Uterus (tissue), 4 donors: ENCODE measurements around the gene KCMF1. TPM values are rescaled to one million over a fixed set of nuclear protein-coding genes. Genes with fewer than 3 reads are reported as not detected.

ENCODE experiments used
- DNase-seq, 2 donors: peaks; one replicate each; pipeline ENCODE4 v3.0.0-alpha.2; 2019 to 2020
- H3K27ac ChIP-seq, 2 donors: fragments of 200-600 bp; sonication (generic); 1 replicate in 1 of 2; 2 replicates in 1 of 2; pipeline ENCODE4 v1.5.1; 2016 to 2018
- H3K27me3 ChIP-seq, 2 donors: fragments of 200-600 bp; sonication (generic); one replicate each; pipeline ENCODE4 v1.5.1; 2018 to 2019; ENCODE audit warnings: control low read depth in 1 of 2
- H3K36me3 ChIP-seq, 2 donors: fragments of 200-600 bp; sonication (generic); one replicate each; pipeline ENCODE4 v1.5.1; 2019; ENCODE audit warnings: control low read depth in 1 of 2
- H3K4me1 ChIP-seq, 2 donors: fragments of 200-600 bp; sonication (generic); one replicate each; pipeline ENCODE4 v1.5.1; 2018 to 2019; ENCODE audit warnings: control low read depth in 1 of 2
- H3K4me3 ChIP-seq, 2 donors: fragments of 200-600 bp; sonication (generic); 1 replicate in 1 of 2; 2 replicates in 1 of 2; pipeline ENCODE4 v1.5.1; 2018 to 2019; ENCODE audit warnings: mild to moderate bottlenecking in 1 of 2
- H3K9me3 ChIP-seq, 2 donors: fragments of 200-600 bp; sonication (generic); one replicate each; pipeline ENCODE4 v1.5.1; 2019; ENCODE audit warnings: control low read depth in 1 of 2
- CTCF ChIP-seq, 4 experiments: fragments of 200-600 bp in 2 of 4; fragments of 450-650 bp in 2 of 4; sonication (generic) in 2 of 4; IDR thresholded peaks; one replicate each; pipeline ENCODE4 v1.5.1; 2016 to 2019; ENCODE audit warnings: antibody characterized with exemption in 4 of 4, mild to moderate bottlenecking in 2 of 4, moderate library complexity in 1 of 4
- POLR2A ChIP-seq, 2 donors: fragments of 450-650 bp; IDR thresholded peaks; one replicate each; pipeline ENCODE4 v1.6.1; 2016; ENCODE audit warnings: antibody characterized with exemption in 2 of 2, mild to moderate bottlenecking in 1 of 2, moderate library complexity in 1 of 2
- intact Hi-C: fragments of 100-400 bp; cut with DNase I; formaldehyde crosslinking; loops from one replicate; pipeline ENCODE4 v1.15.1; 2023; ENCODE audit warnings: low total_unique reads
- total RNA-seq, 4 donors: library from RNA; depleted of rRNA in 3 of 4; stranded (reverse); fragments of >200 nt in 3 of 4; gene quantifications; one replicate each; pipeline versions ENCODE4 v1.1.0 to v1.2.4, GENCODE V29; 2014 to 2023
- donor health status: DM: yes; HTN: yes; CAD: no.

Gene KCMF1
- total RNA-seq, 4 donors from 2014 or later, result 6.9 to 58.3 (median 35.9) TPM

- no peaks in the 10 kb centered on the region for H3K36me3 ChIP-seq
- no peaks in the 10 kb centered on the region for H3K9me3 ChIP-seq
- H3K27ac ChIP-seq, result no peak overlapping the region
- intact Hi-C loops, result no loop called here
- H3K4me3 ChIP-seq, result no peak overlapping the region
- no peaks in the 10 kb centered on the region for H3K27me3 ChIP-seq
- TF ChIP-seq POLR2A (IDR thresholded peaks at IDR 0.05), result no peak
- TF ChIP-seq CTCF (IDR thresholded peaks at IDR 0.05), result no peak
- no peaks in the 10 kb centered on the region for H3K4me1 ChIP-seq
- DNase-seq, result no peak
These were observed 105.8 kb downstream of the KCMF1 start for GRCh38 chr2:85076618-85077274.

- DNase-seq, result no peak
- no peak for TF ChIP-seq CTCF (IDR thresholded peaks at IDR 0.05)
- no peak for TF ChIP-seq POLR2A (IDR thresholded peaks at IDR 0.05)
- no peaks in the 10 kb centered on the region for H3K36me3 ChIP-seq
- no peaks in the 10 kb centered on the region for H3K9me3 ChIP-seq
- no peak overlapping the region for H3K27ac ChIP-seq
- no peak overlapping the region for H3K4me3 ChIP-seq
- H3K4me1 ChIP-seq, result no peaks in the 10 kb centered on the region
- intact Hi-C loops, result no loop called here
- no peaks in the 10 kb centered on the region for H3K27me3 ChIP-seq
These were observed 107.0 kb downstream of the KCMF1 start for GRCh38 chr2:85077859-85078419.

GRCh38 chr2:85078536-85078935 is 107.6 kb downstream of the KCMF1 start:
- DNase-seq, result no peak
- Histone ChIP-seq H3K4me1 (no peaks in the 10 kb centered on the region), H3K36me3 (no peaks in the 10 kb centered on the region), H3K4me3 (no peak overlapping the region), H3K27me3 (no peaks in the 10 kb centered on the region), H3K27ac (no peak overlapping the region), H3K9me3 (no peaks in the 10 kb centered on the region)
- no peak for TF ChIP-seq CTCF (IDR thresholded peaks at IDR 0.05)
- TF ChIP-seq POLR2A (IDR thresholded peaks at IDR 0.05), result no peak
- intact Hi-C loops, result no loop called here

- H3K36me3 ChIP-seq, result no peaks in the 10 kb centered on the region
- H3K9me3 ChIP-seq, result no peaks in the 10 kb centered on the region
These were observed 112.1 kb downstream of the KCMF1 start for GRCh38 chr2:85083092-85083491.

More at GRCh38 chr2:85083092-85083491, 112.1 kb downstream of the KCMF1 start:
- Histone ChIP-seq H3K27me3 (no peaks in the 10 kb centered on the region), H3K27ac (no peak overlapping the region), H3K4me1 (no peaks in the 10 kb centered on the region), H3K4me3 (no peak overlapping the region)
- DNase-seq, result no peak
- intact Hi-C loops, result no loop called here
- TF ChIP-seq CTCF (IDR thresholded peaks at IDR 0.05) (no peak), POLR2A (IDR thresholded peaks at IDR 0.05) (no peak)
